ENCODE results near the gene POU2F2. TPM values are rescaled to one million over a fixed set of nuclear protein-coding genes. Genes with fewer than 3 reads are reported as not detected.

Gene POU2F2
- total RNA-seq, 1 experiment from 2014 or later = 2.4 TPM

DNA sequence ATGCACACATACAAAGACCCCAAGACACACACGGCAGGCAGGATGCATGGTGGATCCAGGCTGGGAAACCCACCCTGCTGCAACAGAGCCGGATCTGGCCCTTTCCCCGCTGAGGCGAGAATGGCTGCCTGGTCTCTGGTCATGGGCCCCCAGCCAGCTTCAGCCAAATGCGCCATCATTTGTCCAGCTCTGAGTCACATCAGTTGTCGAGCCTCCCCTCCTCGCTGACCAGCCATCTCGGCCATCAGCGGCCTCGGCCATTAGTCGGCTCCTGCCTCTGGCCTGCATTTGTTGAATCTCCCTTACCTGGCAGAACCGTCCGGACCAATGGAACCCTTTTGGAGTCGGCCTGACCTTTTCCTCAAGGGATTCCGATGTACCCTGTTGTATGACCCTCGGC, 38.5 kb upstream of the POU2F2 start:
- H3K36me3 ChIP-seq (ENCODE audit: low read depth, low read length) = no peaks in the 10 kb centered on the region
- intact Hi-C loops (cut with micrococcal nuclease) = no loop called here
- BruUV-seq (replicated peaks) = no TSS peak
- H3K4me1 ChIP-seq (ENCODE audit: insufficient read depth, low read length) = peaks cover 31% of the 10 kb centered on the region
- H4K20me1 ChIP-seq (ENCODE audit: low read length) = no peaks in the 10 kb centered on the region
- H3K9me3 ChIP-seq (ENCODE audit: low read length) = no peaks in the 10 kb centered on the region
- no peak overlapping the region for H3K27ac ChIP-seq (ENCODE audit: low read length)
- no peak overlapping the region for H3K4me3 ChIP-seq (ENCODE audit: low read length)
- H3K9me2 ChIP-seq (replicated peaks; ENCODE audit: low read length) = no peaks in the 10 kb centered on the region
- TF ChIP-seq EZH2phosphoT487 (IDR thresholded peaks at IDR 0.05; ENCODE audit: borderline replicate concordance, low read length) = no peak
- no peak for TF ChIP-seq EZH2 (IDR thresholded peaks at IDR 0.05; ENCODE audit: low read length, unreplicated experiment)
- TF ChIP-seq, protein P1, sequence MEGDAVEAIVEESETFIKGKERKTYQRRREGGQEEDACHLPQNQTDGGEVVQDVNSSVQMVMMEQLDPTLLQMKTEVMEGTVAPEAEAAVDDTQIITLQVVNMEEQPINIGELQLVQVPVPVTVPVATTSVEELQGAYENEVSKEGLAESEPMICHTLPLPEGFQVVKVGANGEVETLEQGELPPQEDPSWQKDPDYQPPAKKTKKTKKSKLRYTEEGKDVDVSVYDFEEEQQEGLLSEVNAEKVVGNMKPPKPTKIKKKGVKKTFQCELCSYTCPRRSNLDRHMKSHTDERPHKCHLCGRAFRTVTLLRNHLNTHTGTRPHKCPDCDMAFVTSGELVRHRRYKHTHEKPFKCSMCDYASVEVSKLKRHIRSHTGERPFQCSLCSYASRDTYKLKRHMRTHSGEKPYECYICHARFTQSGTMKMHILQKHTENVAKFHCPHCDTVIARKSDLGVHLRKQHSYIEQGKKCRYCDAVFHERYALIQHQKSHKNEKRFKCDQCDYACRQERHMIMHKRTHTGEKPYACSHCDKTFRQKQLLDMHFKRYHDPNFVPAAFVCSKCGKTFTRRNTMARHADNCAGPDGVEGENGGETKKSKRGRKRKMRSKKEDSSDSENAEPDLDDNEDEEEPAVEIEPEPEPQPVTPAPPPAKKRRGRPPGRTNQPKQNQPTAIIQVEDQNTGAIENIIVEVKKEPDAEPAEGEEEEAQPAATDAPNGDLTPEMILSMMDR (conservative IDR thresholded peaks at IDR 0.05; ENCODE audit: low read depth, low read length) = no peak
- H3K27me3 ChIP-seq (ENCODE audit: low read length) = peaks cover 4% of the 10 kb centered on the region
- H3F3A ChIP-seq (ENCODE audit: low read length, unreplicated experiment) = no peaks in the 10 kb centered on the region
- POLR2A ChIA-PET (ENCODE audit: unreplicated experiment) = no interaction called here
- DNase-seq (no peak), ATAC-seq (no peak)
- CTCF ChIA-PET = no interaction called here
- H3K9ac ChIP-seq (ENCODE audit: low read length) = no peak overlapping the region
- no peak overlapping the region for H2AFZ ChIP-seq (ENCODE audit: low read length)
- H3K79me2 ChIP-seq (ENCODE audit: low read length) = no peaks in the 10 kb centered on the region
- H3K4me2 ChIP-seq (ENCODE audit: low read length) = no peak overlapping the region

GRCh38 chr19:42169486-42170413, 37.5 kb upstream of the POU2F2 start:
- H3K9me3 ChIP-seq (ENCODE audit: low read length) = no peaks in the 10 kb centered on the region
- H3K4me2 ChIP-seq (ENCODE audit: low read length) = no peak overlapping the region
- ATAC-seq (no peak), DNase-seq (no peak)
- no peak overlapping the region for H3K4me3 ChIP-seq (ENCODE audit: low read length)
- intact Hi-C loops (cut with micrococcal nuclease) = no loop called here
- CTCF ChIA-PET = no interaction called here
- BruUV-seq (replicated peaks) = no TSS peak
- no peaks in the 10 kb centered on the region for H3K27me3 ChIP-seq (ENCODE audit: low read length)
- H3K9ac ChIP-seq (ENCODE audit: low read length) = no peak overlapping the region
- H3K36me3 ChIP-seq (ENCODE audit: low read depth, low read length) = no peaks in the 10 kb centered on the region
- no peak overlapping the region for H2AFZ ChIP-seq (ENCODE audit: low read length)
- H3K4me1 ChIP-seq (ENCODE audit: insufficient read depth, low read length) = peaks cover 30% of the 10 kb centered on the region
- no peaks in the 10 kb centered on the region for H3F3A ChIP-seq (ENCODE audit: low read length, unreplicated experiment)
- TF ChIP-seq EZH2 (IDR thresholded peaks at IDR 0.05; ENCODE audit: low read length, unreplicated experiment) (no peak), EZH2phosphoT487 (IDR thresholded peaks at IDR 0.05; ENCODE audit: borderline replicate concordance, low read length) (no peak)
- TF ChIP-seq, protein P1 (conservative IDR thresholded peaks at IDR 0.05; ENCODE audit: low read depth, low read length) = no peak
- no peaks in the 10 kb centered on the region for H4K20me1 ChIP-seq (ENCODE audit: low read length)
- H3K79me2 ChIP-seq (ENCODE audit: low read length) = no peaks in the 10 kb centered on the region
- H3K27ac ChIP-seq (ENCODE audit: low read length) = no peak overlapping the region
- POLR2A ChIA-PET (ENCODE audit: unreplicated experiment) = no interaction called here
- no peaks in the 10 kb centered on the region for H3K9me2 ChIP-seq (replicated peaks; ENCODE audit: low read length)

DNA sequence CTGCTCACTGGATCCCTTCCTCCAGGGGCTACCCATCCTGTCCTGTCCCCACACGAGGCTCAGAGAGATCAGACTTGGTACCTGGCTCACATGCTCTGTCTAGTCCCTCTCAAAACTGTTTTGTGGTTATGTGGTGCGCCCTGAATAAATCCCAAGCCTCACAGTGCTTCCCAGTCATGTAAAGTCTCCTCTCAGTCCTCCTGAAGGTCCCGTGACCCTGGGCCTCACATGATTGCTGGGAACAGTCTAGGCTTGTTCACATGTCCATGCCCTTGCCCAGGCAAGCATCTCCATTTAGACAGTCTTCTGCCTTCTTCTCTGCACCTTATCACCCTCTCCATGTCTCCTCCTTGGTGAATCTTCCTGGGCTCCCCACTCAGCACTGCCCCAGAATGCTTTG, 36.0 kb upstream of the POU2F2 start:
- ChIA-PET CTCF (no interaction called here), POLR2A (ENCODE audit: unreplicated experiment) (no interaction called here)
- Histone ChIP-seq H3K79me2 (ENCODE audit: low read length) (no peaks in the 10 kb centered on the region), H3K9me3 (ENCODE audit: low read length) (no peaks in the 10 kb centered on the region), H3K4me1 (ENCODE audit: insufficient read depth, low read length) (peaks cover 29% of the 10 kb centered on the region), H3K36me3 (ENCODE audit: low read depth, low read length) (no peaks in the 10 kb centered on the region), H3K9me2 (replicated peaks; ENCODE audit: low read length) (no peaks in the 10 kb centered on the region), H3K4me3 (ENCODE audit: low read length) (no peak overlapping the region), H2AFZ (ENCODE audit: low read length) (no peak overlapping the region), H3K27ac (ENCODE audit: low read length) (no peak overlapping the region), H4K20me1 (ENCODE audit: low read length) (no peaks in the 10 kb centered on the region), H3K9ac (ENCODE audit: low read length) (no peak overlapping the region), H3K4me2 (ENCODE audit: low read length) (no peak overlapping the region), H3F3A (ENCODE audit: low read length, unreplicated experiment) (no peaks in the 10 kb centered on the region), H3K27me3 (ENCODE audit: low read length) (no peaks in the 10 kb centered on the region)
- BruUV-seq (replicated peaks) = no TSS peak
- intact Hi-C loops (cut with micrococcal nuclease) = no loop called here
- DNase-seq (no peak), ATAC-seq (no peak)
- TF ChIP-seq, protein P1 (conservative IDR thresholded peaks at IDR 0.05; ENCODE audit: low read depth, low read length) = no peak
- TF ChIP-seq EZH2phosphoT487 (IDR thresholded peaks at IDR 0.05; ENCODE audit: borderline replicate concordance, low read length) (no peak), EZH2 (IDR thresholded peaks at IDR 0.05; ENCODE audit: low read length, unreplicated experiment) (no peak)
